Heart left ventricle (tissue), 16 donors: ENCODE measurements around the gene CBLL1. TPM values are rescaled to one million over a fixed set of nuclear protein-coding genes. Genes with fewer than 3 reads are reported as not detected.
A peak's percentile ranks its signal among the peaks of the same experiment; 100 is the strongest.

Source experiments
- ATAC-seq, 4 donors: fragments of 200-7000 bp; cut with Tn5 transposase; one replicate each; pipeline ENCODE4 v1.9.1; 2020 to 2022; ENCODE audit warnings: moderate library complexity in 4 of 4, mild to moderate bottlenecking in 3 of 4, moderate number of reproducible peaks in 1 of 4
- DNase-seq, 5 donors: peaks; one replicate each; pipeline ENCODE4 v3.0.0-alpha.2; 2020
- H3K27ac ChIP-seq, 12 donors: fragments of 200-600 bp; sonication (generic) in 4 of 12; one replicate each; pipeline versions ENCODE4 v1.5.0 to v1.8.0; 2016 to 2022; ENCODE audit warnings: mild to moderate bottlenecking in 2 of 12
- H3K27me3 ChIP-seq, 9 donors: fragments of 200-600 bp; sonication (generic) in 2 of 9; one replicate each; pipeline versions ENCODE4 v1.5.1 to v1.8.0; 2016 to 2022; ENCODE audit warnings: mild to moderate bottlenecking in 3 of 9
- H3K36me3 ChIP-seq, 9 donors: fragments of 200-600 bp; sonication (generic) in 2 of 9; one replicate each; pipeline versions ENCODE4 v1.5.0 to v1.8.0; 2018 to 2022; ENCODE audit warnings: mild to moderate bottlenecking in 2 of 9
- H3K4me1 ChIP-seq, 12 donors: fragments of 200-600 bp; sonication (generic) in 4 of 12; one replicate each; pipeline versions ENCODE4 v1.5.0 to v1.8.0; 2016 to 2022; ENCODE audit warnings: mild to moderate bottlenecking in 3 of 12
- H3K4me3 ChIP-seq, 12 donors: fragments of 200-600 bp; sonication (generic) in 4 of 12; one replicate each; pipeline versions ENCODE4 v1.5.0 to v1.8.0; 2017 to 2022; ENCODE audit warnings: mild to moderate bottlenecking in 9 of 12, moderate library complexity in 4 of 12
- H3K9me3 ChIP-seq, 12 donors: fragments of 200-600 bp; sonication (generic) in 4 of 12; one replicate each; pipeline versions ENCODE4 v1.5.0 to v1.8.0; 2016 to 2022; ENCODE audit warnings: mild to moderate bottlenecking in 1 of 12
- CTCF ChIP-seq, 12 donors: fragments of 200-600 bp; sonication (generic) in 4 of 12; IDR thresholded peaks; one replicate each; pipeline versions ENCODE4 v1.5.0 to v1.8.0; 2018 to 2022; ENCODE audit warnings: antibody characterized with exemption in 12 of 12, mild to moderate bottlenecking in 5 of 12
- POLR2A ChIP-seq, 2 donors: fragments of 450-650 bp; IDR thresholded peaks; one replicate each; pipeline ENCODE4 v1.6.1; 2017; ENCODE audit warnings: antibody characterized with exemption in 2 of 2, mild to moderate bottlenecking in 2 of 2, moderate library complexity in 2 of 2
- WGBS, 4 donors: extraction: QIAGEN DNeasy Blood & Tissue Kit in 2 of 4; methylation state at CpG; one replicate each; pipeline versions ENCODE4 v1.1.5 to v1.1.7; 2013 to 2018; 5-methylcytosine and 5-hydroxymethylcytosine counted together
- intact Hi-C, 10 donors: fragments of 100-400 bp; cut with DNase I; formaldehyde crosslinking; loops; one replicate each; pipeline versions ENCODE4 v1.11.1 to v1.14.2; 2022
- polyA plus RNA-seq, 2 donors: library from polyadenylated mRNA; stranded (reverse); fragments of 200-250 nt; gene quantifications; one replicate each; pipeline ENCODE4 v1.2.3, GENCODE V29; 2013
- total RNA-seq, 9 donors: library from RNA; depleted of rRNA in 2 of 9; stranded (reverse); fragments of >200 nt in 2 of 9; fragmentation: NEBNext Ultra II Directional in 3 of 9; extraction: Animal tissue kit (Norgen Biotek cat#: 25700) in 3 of 9; gene quantifications; one replicate each; pipeline versions ENCODE4 v1.1.0 to v1.2.4, GENCODE V29; 2016 to 2023
- donor health status: ischemic (EF 13 %, LVEDD 7.1; RV severe dilation, severe dysfunction).
- donor health status: healthy with polysubstance abuse.
- donor health status: DM: no; HTN: yes; CAD: no.
- donor health status: DM: no; HTN: no; CAD: no.
- donor health status: ischemic (EF 25% LVEDD 6.9; RV normal size, moderate dysfunction).
- donor health status: ischemic (EF 25% LVEDD 5.7; RV mildly dilated, moderate dysfunction).
- donor health status: healthy.
- donor health status: DM: yes; HTN: yes; CAD: no.
- donor health status: ischemic (EF 35%, LVEDD 5.7; RV mildly dilated, moderate dysfunction).
- donor health status: nonischemic (EF 11% LVEDD 7.7; RV severe dilation, severe dysfunction).
- donor health status: DM: yes; HTN: yes; CAD: no.
- donor health status: PGD.
- donor health status: ischemic (EF 29% LVEDD 5.4; RV normal size, mild dysfunction).
- donor health status: nonischemic (EF 23%, LVEDD 6.1; RV moderate dilation, normal function).

CBLL1 gene
- total and polyA plus RNA-seq, 11 donors, result 5.0 to 39.8 (median 23.0) TPM

- intact Hi-C loops, result no loop called here
- H3K4me3 ChIP-seq, result no peak overlapping the region
- no peaks in the 10 kb centered on the region for H3K27me3 ChIP-seq
- peak overlapping the region in 1 of 12 donors; percentile 80 for H3K27ac ChIP-seq
- DNase-seq, result no peak
- peaks cover 0 to 6% (median 0%) of the 10 kb centered on the region in 12 donors for H3K4me1 ChIP-seq
- H3K36me3 ChIP-seq, result no peaks in the 10 kb centered on the region
- ATAC-seq, result no peak
- no peaks in the 10 kb centered on the region for H3K9me3 ChIP-seq
- TF ChIP-seq CTCF (IDR thresholded peaks at IDR 0.05) (no peak), POLR2A (IDR thresholded peaks at IDR 0.05) (no peak)
- WGBS, 4 donors, result 42 to 53% (median 46%) methylated on average over 6 of the region's 6 CpGs
These were observed 55.8 kb downstream of the CBLL1 start for GRCh38 chr7:107799647-107800264.

GRCh38 chr7:107803009-107803610 is 59.2 kb downstream of the CBLL1 start, which contains the start of gene SLC26A3:
Gene SLC26A3, minus strand, starts transcription at chr7:107803223. Its CDS starts 8,714 bp downstream, at chr7:107794509.
- TF ChIP-seq CTCF (IDR thresholded peaks at IDR 0.05) (no peak), POLR2A (IDR thresholded peaks at IDR 0.05) (no peak)
- no peak within 1 kb of the TSS for H3K27ac ChIP-seq
- H3K27me3 ChIP-seq, result no peaks in the 10 kb centered on the region
- intact Hi-C loops, result no loop called here
- no peaks in the 10 kb centered on the region for H3K36me3 ChIP-seq
- ATAC-seq (no peak), DNase-seq (no peak)
- H3K9me3 ChIP-seq, result no peaks in the 10 kb centered on the region
- 51 to 70% (median 66%) methylated on average over 2 of the region's 2 CpGs for WGBS, 4 donors
- peaks cover 0 to 6% (median 0%) of the 10 kb centered on the region in 12 donors for H3K4me1 ChIP-seq
- no peak within 1 kb of the TSS for H3K4me3 ChIP-seq

- 85 to 94% (median 90%) methylated on average over 4 of the region's 4 CpGs for WGBS, 4 donors
- H3K36me3 ChIP-seq, result no peaks in the 10 kb centered on the region
- no peak for ATAC-seq
- intact Hi-C loops, result no loop called here
- H3K27ac ChIP-seq, result no peak overlapping the region
- no peak for DNase-seq
- TF ChIP-seq CTCF (IDR thresholded peaks at IDR 0.05) (no peak), POLR2A (IDR thresholded peaks at IDR 0.05) (no peak)
- no peaks in the 10 kb centered on the region for H3K27me3 ChIP-seq
- no peaks in the 10 kb centered on the region for H3K4me1 ChIP-seq
- H3K4me3 ChIP-seq, result no peak overlapping the region
- H3K9me3 ChIP-seq, result no peaks in the 10 kb centered on the region
These were observed 65.2 kb downstream of the CBLL1 start for GRCh38 chr7:107809179-107809578.

- H3K4me3 ChIP-seq, result no peak overlapping the region
- H3K36me3 ChIP-seq, result no peaks in the 10 kb centered on the region
- 72 to 86% (median 80%) methylated on average over 3 of the region's 3 CpGs for WGBS, 4 donors
- H3K9me3 ChIP-seq, result no peaks in the 10 kb centered on the region
- no peak for ATAC-seq
- DNase-seq, result no peak
- peak overlapping the region in 1 of 12 donors; percentile 75 for H3K27ac ChIP-seq
- H3K27me3 ChIP-seq, result no peaks in the 10 kb centered on the region
- H3K4me1 ChIP-seq, result no peaks in the 10 kb centered on the region
- intact Hi-C loops, result no loop called here
- no peak for TF ChIP-seq POLR2A (IDR thresholded peaks at IDR 0.05)
- no peak for TF ChIP-seq CTCF (IDR thresholded peaks at IDR 0.05)
These were observed 66.7 kb downstream of the CBLL1 start for GRCh38 chr7:107810626-107811025.

Other genes with a start within 250 kb of the CBLL1 start
- 10 to 100 TPM; 30.3 to 61.6 (median 53.8) TPM for gene COG5, start 180.2 kb upstream of the CBLL1 start, total RNA-seq
- gene COG5, start 180.2 kb upstream of the CBLL1 start, polyA plus RNA-seq, result 10 to 100 TPM in 1 of 2 donors, 1 to 10 TPM in 1; 9.4 to 25.0 TPM
- 10 to 100 TPM in 3 of 9 donors, 1 to 10 TPM in 6; 5.3 to 11.7 (median 8.9) TPM for gene DUS4L, start 180.2 kb upstream of the CBLL1 start, total RNA-seq
- 1 to 10 TPM; 4.5 to 5.9 TPM for gene DUS4L, start 180.2 kb upstream of the CBLL1 start, polyA plus RNA-seq
- gene BCAP29, start 163.9 kb upstream of the CBLL1 start, total RNA-seq, result 100 to 1,000 TPM in 8 of 9 donors, 10 to 100 TPM in 1; 96.2 to 241 (median 117) TPM
- gene BCAP29, start 163.9 kb upstream of the CBLL1 start, polyA plus RNA-seq, result 100 to 1,000 TPM in 1 of 2 donors, 10 to 100 TPM in 1; 42.5 to 157 TPM
- gene SLC26A4, start 83.3 kb upstream of the CBLL1 start, total RNA-seq, result 1 to 10 TPM in 3 of 9 donors, under 1 TPM in 6; 0.19 to 1.8 (median 0.45) TPM
- under 1 TPM; 0.21 to 0.30 TPM for gene SLC26A4, start 83.3 kb upstream of the CBLL1 start, polyA plus RNA-seq
- under 1 TPM in 1 of 9 donors, not detected in 8; 0.35 TPM for gene SLC26A3, start 59.1 kb downstream of the CBLL1 start, total RNA-seq
- gene SLC26A3, start 59.1 kb downstream of the CBLL1 start, polyA plus RNA-seq, result under 1 TPM in 1 of 2 donors, not detected in 1; 0.10 TPM
- gene DLD, start 147.0 kb downstream of the CBLL1 start, total RNA-seq, result 100 to 1,000 TPM; 154 to 426 (median 287) TPM
- gene DLD, start 147.0 kb downstream of the CBLL1 start, polyA plus RNA-seq, result 100 to 1,000 TPM in 1 of 2 donors, 10 to 100 TPM in 1; 55.3 to 276 TPM